Measurements from ENCODE around the gene LSM4. TPM values are rescaled to one million over a fixed set of nuclear protein-coding genes. Genes with fewer than 3 reads are reported as not detected.

Gene LSM4
- total and polyA plus RNA-seq, 2 of the 13 experiments (the other 11 are each of a cell fraction or from before 2014, with no cell fraction given): 65.8 to 166 TPM

DNA sequence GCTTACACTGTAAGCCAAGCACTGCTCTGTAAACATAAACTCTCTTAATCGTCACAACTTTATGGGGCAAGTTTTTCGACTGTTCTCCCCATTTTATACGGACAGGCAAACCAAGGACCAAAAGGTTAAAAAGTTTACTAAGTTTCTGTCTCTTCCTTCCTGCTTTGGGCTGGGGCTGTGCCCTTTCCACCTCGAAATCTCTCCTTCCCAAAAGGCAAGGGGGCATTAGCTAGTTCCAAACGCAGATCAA is 43.7 kb downstream of the LSM4 start:
- Histone ChIP-seq H3K36me3 (replicated peaks in 1 of 2; ENCODE audit: control insufficient read depth in 1 of 2, insufficient read depth in 2 of 2, low read length in 2 of 2) (peaks cover 2 to 10% of the 10 kb centered on the region in 2 experiments; a peak in 4 of 5 replicates), H3K9me3 (ENCODE audit: low read length) (no peaks in the 10 kb centered on the region), H4K20me1 (ENCODE audit: insufficient read depth, low read length) (peaks cover 34% of the 10 kb centered on the region), H3K4me1 (ENCODE audit: insufficient read depth, low read length) (peaks cover 66% of the 10 kb centered on the region), H3K4me3 (replicated peaks in 1 of 3; ENCODE audit: insufficient read depth in 1 of 3, low read depth in 2 of 3, low read length in 3 of 3) (peak overlapping the region; percentile 74 to 100 (median 84)), H3K27me3 (ENCODE audit: control insufficient read depth in 1 of 2, insufficient read depth in 2 of 2, low read length in 2 of 2) (no peaks in the 10 kb centered on the region; a peak in 1 of 5 replicates), H3K79me2 (ENCODE audit: insufficient read depth, low read length) (peaks cover 26% of the 10 kb centered on the region), H3K9ac (ENCODE audit: insufficient read depth, low read depth, low read length) (peak overlapping the region; percentile 100), H3K27ac (ENCODE audit: extremely low read length, insufficient read depth, low read length) (peak overlapping the region; percentile 94), H3K4me2 (ENCODE audit: low read depth, low read length) (peak overlapping the region; percentile 91), H2AFZ (ENCODE audit: low read length) (no peak overlapping the region)
- FAIRE-seq: no peak
- DNase-seq (ENCODE audit: low spot score): no peak
- 5% methylated on average over 5 of the region's 5 CpGs for WGBS (ENCODE audit: low lambda C conversion rate)
- BruUV-seq (replicated peaks): no TSS peak
- POLR2A ChIA-PET: interaction anchor here (0.7 to 7.1 kb wide), 21 partner anchors 13 to 140 kb away, joined by 3 to 278 read pairs (median 14); partner anchors contain the start of genes GDF15, LSM4, PDE4C and PGPEP1
- intact Hi-C loops (cut with micrococcal nuclease; ENCODE audit: unreplicated experiment) (loop anchor here (1.0 to 5.0 kb wide), 2 partner anchors 44 to 133 kb away; partner anchors contain the start of gene LSM4), in situ Hi-C loops (cut with HindIII; ENCODE audit: extremely low pct_ligation_motif_present, low pct_unique_long_range_greater_than_20kb) (loop anchor here (5.0 to 10.0 kb wide), 2 partner anchors 43 to 136 kb away; partner anchors contain the start of genes LSM4 and SSBP4)
- ATAC-seq: no peak
- CTCF ChIA-PET (ENCODE audit: low intra/inter-chr PET ratio, low total read pairs): interaction anchor here (1.4 to 3.6 kb wide), 3 partner anchors 44 to 106 kb away, joined by 3 to 50 read pairs (median 7); partner anchors contain the start of genes GDF15 and LSM4
- TF ChIP-seq, protein P1, sequence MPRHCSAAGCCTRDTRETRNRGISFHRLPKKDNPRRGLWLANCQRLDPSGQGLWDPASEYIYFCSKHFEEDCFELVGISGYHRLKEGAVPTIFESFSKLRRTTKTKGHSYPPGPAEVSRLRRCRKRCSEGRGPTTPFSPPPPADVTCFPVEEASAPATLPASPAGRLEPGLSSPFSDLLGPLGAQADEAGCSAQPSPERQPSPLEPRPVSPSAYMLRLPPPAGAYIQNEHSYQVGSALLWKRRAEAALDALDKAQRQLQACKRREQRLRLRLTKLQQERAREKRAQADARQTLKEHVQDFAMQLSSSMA (CRISPR knock-in tag; IDR thresholded peaks at IDR 0.05): no peak
- TF ChIP-seq ZNF121 (CRISPR knock-in tag; IDR thresholded peaks at IDR 0.05) (0 out of 2 replicates have a peak, but pooled peaks have one; percentile 6), ZNF317 (CRISPR knock-in tag; IDR thresholded peaks at IDR 0.05) (no peak), ZNF282 (IDR thresholded peaks at IDR 0.05; ENCODE audit: partially characterized antibody) (no peak), TP53 (CRISPR knock-in tag; conservative IDR thresholded peaks at IDR 0.05) (0 out of 2 replicates have a peak, but pooled peaks have one; percentile 51), TMF1 (CRISPR knock-in tag; IDR thresholded peaks at IDR 0.05; ENCODE audit: low read depth) (peak; percentile 54; the same call in 1 of the 2 replicates), SMAD3 (CRISPR knock-in tag; IDR thresholded peaks at IDR 0.05) (0 out of 2 replicates have a peak, but pooled peaks have one; percentile 0), TEAD2 (CRISPR knock-in tag; IDR thresholded peaks at IDR 0.05) (no peak), IRF1 (CRISPR knock-in tag; IDR thresholded peaks at IDR 0.05; ENCODE audit: low read depth) (0 out of 2 replicates have a peak, but pooled peaks have one; percentile 35), KLF15 (CRISPR knock-in tag; IDR thresholded peaks at IDR 0.05; ENCODE audit: borderline replicate concordance) (no peak), KDM2A (CRISPR knock-in tag; IDR thresholded peaks at IDR 0.05; ENCODE audit: borderline replicate concordance, low read depth) (no peak), ZNF629 (CRISPR knock-in tag; conservative IDR thresholded peaks at IDR 0.05) (no peak; the same call in 1 of the 2 replicates), MAFG (CRISPR knock-in tag; IDR thresholded peaks at IDR 0.05) (no peak), ZNF724P (CRISPR knock-in tag; IDR thresholded peaks at IDR 0.05; ENCODE audit: borderline replicate concordance) (peak; percentile 58; the same call in 1 of the 2 replicates), ZKSCAN8 (CRISPR knock-in tag; IDR thresholded peaks at IDR 0.05; ENCODE audit: borderline replicate concordance) (no peak), PAXIP1 (CRISPR knock-in tag; conservative IDR thresholded peaks at IDR 0.05) (no peak)
- TF ChIP-seq, protein P2, sequence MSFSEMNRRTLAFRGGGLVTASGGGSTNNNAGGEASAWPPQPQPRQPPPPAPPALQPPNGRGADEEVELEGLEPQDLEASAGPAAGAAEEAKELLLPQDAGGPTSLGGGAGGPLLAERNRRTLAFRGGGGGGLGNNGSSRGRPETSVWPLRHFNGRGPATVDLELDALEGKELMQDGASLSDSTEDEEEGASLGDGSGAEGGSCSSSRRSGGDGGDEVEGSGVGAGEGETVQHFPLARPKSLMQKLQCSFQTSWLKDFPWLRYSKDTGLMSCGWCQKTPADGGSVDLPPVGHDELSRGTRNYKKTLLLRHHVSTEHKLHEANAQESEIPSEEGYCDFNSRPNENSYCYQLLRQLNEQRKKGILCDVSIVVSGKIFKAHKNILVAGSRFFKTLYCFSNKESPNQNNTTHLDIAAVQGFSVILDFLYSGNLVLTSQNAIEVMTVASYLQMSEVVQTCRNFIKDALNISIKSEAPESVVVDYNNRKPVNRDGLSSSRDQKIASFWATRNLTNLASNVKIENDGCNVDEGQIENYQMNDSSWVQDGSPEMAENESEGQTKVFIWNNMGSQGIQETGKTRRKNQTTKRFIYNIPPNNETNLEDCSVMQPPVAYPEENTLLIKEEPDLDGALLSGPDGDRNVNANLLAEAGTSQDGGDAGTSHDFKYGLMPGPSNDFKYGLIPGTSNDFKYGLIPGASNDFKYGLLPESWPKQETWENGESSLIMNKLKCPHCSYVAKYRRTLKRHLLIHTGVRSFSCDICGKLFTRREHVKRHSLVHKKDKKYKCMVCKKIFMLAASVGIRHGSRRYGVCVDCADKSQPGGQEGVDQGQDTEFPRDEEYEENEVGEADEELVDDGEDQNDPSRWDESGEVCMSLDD (CRISPR knock-in tag; IDR thresholded peaks at IDR 0.05; ENCODE audit: borderline replicate concordance): no peak
